Fibroblast of lung (primary cell): ENCODE data around the gene PFKFB3. TPM values are rescaled to one million over a fixed set of nuclear protein-coding genes. Genes with fewer than 3 reads are reported as not detected.

Experiments
- DNase-seq, 2 donors: peaks; one replicate each; pipeline versions ENCODE4 v3.0.0 to v3.0.0-alpha.2; 2010; ENCODE audit warnings: low read depth in 2 of 2
- H2AFZ ChIP-seq: 2 replicates; pipeline ENCODE4 v1.5.1; 2012; ENCODE audit warnings: low read length, control low read depth, inconsistent platforms
- H3K27ac ChIP-seq: 2 replicates; pipeline ENCODE4 v1.5.1; 2011; ENCODE audit warnings: low read length, control low read depth; ENCODE audit not compliant: insufficient read depth
- H3K27me3 ChIP-seq: 2 replicates; pipeline ENCODE4 v1.5.1; 2011; ENCODE audit warnings: mild to moderate bottlenecking, low read length; ENCODE audit not compliant: control insufficient read depth, insufficient read depth
- H3K36me3 ChIP-seq: 2 replicates; pipeline ENCODE4 v1.5.1; 2011; ENCODE audit warnings: low read length; ENCODE audit not compliant: control insufficient read depth, insufficient read depth
- H3K4me1 ChIP-seq: 2 replicates; pipeline ENCODE4 v1.5.1; 2011; ENCODE audit warnings: low read length; ENCODE audit not compliant: control insufficient read depth, insufficient read depth; ENCODE audit errors: extremely low read depth
- H3K4me2 ChIP-seq: 2 replicates; pipeline ENCODE4 v1.5.1; 2011; ENCODE audit warnings: low read length, control low read depth; ENCODE audit not compliant: insufficient read depth; ENCODE audit errors: extremely low read depth
- H3K4me3 ChIP-seq, 4 experiments: fragments of 200-600 bp in 1 of 4; sonication (generic) in 1 of 4; replicated peaks in 1 of 4; 2 replicates each; pipeline ENCODE4 v1.5.1; 2011 to 2016; ENCODE audit warnings: low read length in 4 of 4, low read depth in 3 of 4, mild to moderate bottlenecking in 3 of 4, control low read depth in 2 of 4, inconsistent platforms in 1 of 4, mixed read lengths in 1 of 4; ENCODE audit not compliant: insufficient read depth in 1 of 4; ENCODE audit errors: control extremely low read depth in 1 of 4
- H3K79me2 ChIP-seq: 2 replicates; pipeline ENCODE4 v1.5.1; 2012; ENCODE audit warnings: mild to moderate bottlenecking, low read length, inconsistent platforms; ENCODE audit not compliant: control insufficient read depth, insufficient read depth
- H3K9ac ChIP-seq: 2 replicates; pipeline ENCODE4 v1.5.1; 2011; ENCODE audit warnings: mild to moderate bottlenecking, low read length, control low read depth; ENCODE audit not compliant: insufficient read depth
- H3K9me3 ChIP-seq: 2 replicates; pipeline ENCODE4 v1.5.1; 2012; ENCODE audit warnings: low read depth, low read length; ENCODE audit not compliant: control insufficient read depth, insufficient read depth
- H4K20me1 ChIP-seq: 2 replicates; pipeline ENCODE4 v1.5.1; 2011; ENCODE audit warnings: low read length; ENCODE audit not compliant: control insufficient read depth, insufficient read depth; ENCODE audit errors: extremely low read depth
- EZH2 ChIP-seq: IDR thresholded peaks from 2 replicates; pipeline ENCODE4 v1.5.1; 2012; ENCODE audit warnings: low read length, control low read depth, mild to moderate bottlenecking; ENCODE audit errors: missing control alignments
- polyA plus RNA-seq, 2 donors: library from polyadenylated mRNA; depleted of rRNA in 1 of 2; stranded (reverse) in 1 of 2; unstranded in 1 of 2; fragments of >200 nt; gene quantifications; 2 replicates each; pipeline ENCODE4 v1.2.1, GENCODE V29; 2011 to 2012; ENCODE audit warnings: missing spikeins in 1 of 2
- total RNA-seq: library from RNA; depleted of rRNA; stranded (reverse); fragments of >200 nt; gene quantifications from 2 replicates; pipeline ENCODE4 v1.2.1, GENCODE V29; 2014
- TF ChIP-seq, protein P1 (sequence below), 2 donors: IDR thresholded peaks in 1 of 2; conservative IDR thresholded peaks in 1 of 2; 1 replicate in 1 of 2; 2 replicates in 1 of 2; pipeline ENCODE4 v1.5.1; 2011 to 2012; ENCODE audit warnings: low read length in 2 of 2, control low read depth in 1 of 2, inconsistent platforms in 1 of 2, low read depth in 1 of 2, mild to moderate bottlenecking in 1 of 2

The PFKFB3 gene
- total and polyA plus RNA-seq, 2 donors (not counting 1 experiment from before 2014, with no cell fraction given): 14.2 to 25.8 TPM

DNA sequence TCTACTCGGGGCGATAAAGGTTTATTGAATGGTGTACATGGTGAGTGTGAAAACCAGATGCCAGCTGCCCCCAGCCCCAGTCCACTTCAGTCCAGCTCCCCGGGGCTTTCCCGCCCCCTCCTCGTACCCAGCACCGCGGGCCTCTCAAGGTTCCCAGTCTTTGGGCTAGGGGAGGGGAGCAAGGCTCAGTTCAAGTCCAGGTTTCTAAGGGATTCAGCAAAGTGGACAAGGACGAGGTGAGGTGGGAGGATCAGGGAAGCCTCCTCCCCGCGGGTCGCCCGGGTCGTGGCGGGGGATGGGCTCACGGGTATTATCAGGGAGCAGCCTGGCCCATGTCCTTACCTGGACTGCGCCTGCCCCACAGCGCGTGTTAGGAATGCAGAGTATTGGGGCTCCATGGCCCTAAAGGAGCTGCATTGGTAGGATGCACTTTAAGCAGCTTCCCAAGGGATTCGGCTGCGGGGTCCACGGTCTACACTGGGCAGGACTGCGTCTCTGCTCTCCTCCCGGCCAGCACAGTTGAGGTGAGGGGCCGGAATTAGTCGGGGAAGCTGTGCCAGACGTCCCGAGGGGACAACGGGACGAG is 541 bp upstream of the PFKFB3 start:
- Histone ChIP-seq H3K27me3 (no peaks in the 10 kb centered on the region), H3K27ac (peak overlapping the region; percentile 47), H4K20me1 (no peaks in the 10 kb centered on the region), H3K9ac (peak overlapping the region; percentile 37), H3K79me2 (peaks cover 12% of the 10 kb centered on the region), H3K4me1 (peaks cover 17% of the 10 kb centered on the region), H3K36me3 (no peaks in the 10 kb centered on the region), H3K9me3 (no peaks in the 10 kb centered on the region), H2AFZ (peak overlapping the region; percentile 78), H3K4me3 (peak overlapping the region; percentile 34 to 82 (median 55)), H3K4me2 (peak overlapping the region; percentile 98)
- no peak for TF ChIP-seq EZH2
- TF ChIP-seq, protein P1, sequence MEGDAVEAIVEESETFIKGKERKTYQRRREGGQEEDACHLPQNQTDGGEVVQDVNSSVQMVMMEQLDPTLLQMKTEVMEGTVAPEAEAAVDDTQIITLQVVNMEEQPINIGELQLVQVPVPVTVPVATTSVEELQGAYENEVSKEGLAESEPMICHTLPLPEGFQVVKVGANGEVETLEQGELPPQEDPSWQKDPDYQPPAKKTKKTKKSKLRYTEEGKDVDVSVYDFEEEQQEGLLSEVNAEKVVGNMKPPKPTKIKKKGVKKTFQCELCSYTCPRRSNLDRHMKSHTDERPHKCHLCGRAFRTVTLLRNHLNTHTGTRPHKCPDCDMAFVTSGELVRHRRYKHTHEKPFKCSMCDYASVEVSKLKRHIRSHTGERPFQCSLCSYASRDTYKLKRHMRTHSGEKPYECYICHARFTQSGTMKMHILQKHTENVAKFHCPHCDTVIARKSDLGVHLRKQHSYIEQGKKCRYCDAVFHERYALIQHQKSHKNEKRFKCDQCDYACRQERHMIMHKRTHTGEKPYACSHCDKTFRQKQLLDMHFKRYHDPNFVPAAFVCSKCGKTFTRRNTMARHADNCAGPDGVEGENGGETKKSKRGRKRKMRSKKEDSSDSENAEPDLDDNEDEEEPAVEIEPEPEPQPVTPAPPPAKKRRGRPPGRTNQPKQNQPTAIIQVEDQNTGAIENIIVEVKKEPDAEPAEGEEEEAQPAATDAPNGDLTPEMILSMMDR (conservative IDR thresholded peaks at IDR 0.05 in 1 of 2, IDR thresholded peaks at IDR 0.05 in 1 of 2; ENCODE audit: low read depth in 1 of 2, low read length in 2 of 2): no peak
- DNase-seq: no peak

DNA sequence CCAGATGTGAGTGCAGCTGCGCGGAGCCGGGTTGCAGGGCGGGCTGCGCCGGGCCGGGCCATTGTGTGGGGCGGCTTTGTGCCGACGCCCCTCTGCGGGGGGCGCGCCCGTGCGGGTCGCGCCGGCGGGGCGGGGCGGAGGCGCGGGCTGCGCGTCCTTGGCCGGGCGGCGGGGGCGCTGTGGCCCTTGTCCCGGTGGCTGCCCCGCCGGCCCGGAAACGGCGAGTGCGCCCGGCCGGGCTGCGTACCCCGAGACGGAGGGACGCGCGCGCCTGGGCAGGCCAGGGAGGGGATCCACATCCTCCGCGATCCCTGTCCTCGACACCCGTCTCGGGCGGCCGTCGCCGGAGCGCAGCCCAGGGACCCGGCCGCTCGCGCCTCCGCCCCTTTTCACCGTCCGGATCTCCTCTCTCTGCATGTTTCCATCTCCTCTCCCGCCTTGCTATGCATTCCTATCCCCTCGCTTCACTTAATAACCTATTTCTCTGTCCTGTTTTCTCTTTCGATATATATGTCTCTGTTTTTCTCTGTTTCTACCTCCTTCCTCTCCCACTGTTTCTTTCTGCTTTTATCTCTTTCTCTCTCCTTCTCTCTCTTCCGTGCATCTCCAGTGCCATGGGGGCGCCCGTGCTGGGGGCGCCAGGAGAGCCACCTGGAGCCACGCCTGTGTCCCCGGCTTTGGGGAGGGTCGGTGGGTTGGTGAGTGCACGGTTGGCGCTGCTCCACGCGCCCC is 765 bp downstream of the PFKFB3 start:
- H3K4me2 ChIP-seq: peak overlapping the region; percentile 90
- peaks cover 19% of the 10 kb centered on the region for H3K79me2 ChIP-seq
- H3K27ac ChIP-seq: peak overlapping the region; percentile 85
- peak overlapping the region; percentile 76 to 90 (median 80) for H3K4me3 ChIP-seq
- H3K9me3 ChIP-seq: no peaks in the 10 kb centered on the region
- H2AFZ ChIP-seq: no peak overlapping the region
- no peaks in the 10 kb centered on the region for H3K27me3 ChIP-seq
- H3K4me1 ChIP-seq: peaks cover 17% of the 10 kb centered on the region
- H3K9ac ChIP-seq: peak overlapping the region; percentile 88
- H3K36me3 ChIP-seq: no peaks in the 10 kb centered on the region
- TF ChIP-seq, protein P1 (conservative IDR thresholded peaks at IDR 0.05 in 1 of 2, IDR thresholded peaks at IDR 0.05 in 1 of 2; ENCODE audit: low read depth in 1 of 2, low read length in 2 of 2): no peak
- no peak for TF ChIP-seq EZH2
- peak; percentile 50 to 56 for DNase-seq
- H4K20me1 ChIP-seq: no peaks in the 10 kb centered on the region

DNA sequence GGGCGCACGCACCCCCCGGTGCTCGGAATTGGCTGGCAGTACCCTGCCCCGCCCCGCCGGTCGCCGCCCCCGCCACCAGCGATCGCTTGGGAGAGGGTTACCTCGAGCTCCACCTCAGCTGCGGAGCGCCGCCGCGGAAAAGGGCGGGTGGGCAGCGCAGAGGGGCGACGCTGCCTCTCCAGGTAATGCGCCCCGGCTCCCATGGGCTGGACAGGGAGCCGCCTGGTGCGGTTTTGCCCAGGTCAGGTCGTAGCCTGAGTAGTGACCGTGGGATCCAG is 1.3 kb downstream of the PFKFB3 start:
- H3K9me3 ChIP-seq: no peaks in the 10 kb centered on the region
- peak overlapping the region; percentile 85 for H3K27ac ChIP-seq
- TF ChIP-seq, protein P1 (conservative IDR thresholded peaks at IDR 0.05 in 1 of 2, IDR thresholded peaks at IDR 0.05 in 1 of 2; ENCODE audit: low read depth in 1 of 2, low read length in 2 of 2): no peak
- no peak for TF ChIP-seq EZH2
- H3K4me2 ChIP-seq: peak overlapping the region; percentile 90
- peak in 1 of 2 donors; percentile 38 for DNase-seq
- H3K4me3 ChIP-seq: peak overlapping the region; percentile 76 to 90 (median 80)
- no peaks in the 10 kb centered on the region for H3K36me3 ChIP-seq
- H3K79me2 ChIP-seq: peaks cover 24% of the 10 kb centered on the region
- H4K20me1 ChIP-seq: no peaks in the 10 kb centered on the region
- peaks cover 17% of the 10 kb centered on the region for H3K4me1 ChIP-seq
- peak overlapping the region; percentile 88 for H3K9ac ChIP-seq
- no peak overlapping the region for H2AFZ ChIP-seq
- H3K27me3 ChIP-seq: no peaks in the 10 kb centered on the region
